Measurements from ENCODE around the gene ZC3H4.

DNA sequence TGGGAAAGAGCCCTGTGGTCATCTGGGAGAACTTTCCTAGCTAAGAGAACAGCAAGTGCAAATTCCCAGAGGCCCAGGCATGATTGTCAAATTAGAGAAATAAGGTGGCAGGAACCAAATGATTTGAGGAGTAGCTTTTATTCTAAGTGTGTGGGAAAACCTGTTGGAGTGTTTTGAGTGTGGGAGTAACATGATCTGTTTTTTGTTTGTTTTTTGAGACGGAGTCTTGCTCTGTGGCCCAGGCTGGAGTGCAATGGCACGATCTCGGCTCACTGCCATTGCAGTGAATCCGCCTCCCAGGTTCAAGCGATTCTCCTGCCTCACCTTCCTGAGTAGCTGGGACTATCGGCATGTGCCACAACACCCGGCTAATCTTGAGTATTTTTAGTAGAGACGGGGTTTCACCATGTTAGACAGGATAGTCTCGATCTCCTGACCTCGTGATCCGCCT lies 19.5 kb upstream of the ZC3H4 start:
- no peak for TF ChIP-seq EGR1 (IDR thresholded peaks at IDR 0.05; ENCODE audit: low read depth)
- no peak for TF ChIP-seq CTCF (IDR thresholded peaks at IDR 0.05 in 2 of 3, conservative IDR thresholded peaks at IDR 0.05 in 1 of 3; ENCODE audit: borderline replicate concordance in 1 of 3, insufficient read depth in 1 of 3, low read depth in 2 of 3, low read length in 2 of 3)
- TF ChIP-seq EZH2 (IDR thresholded peaks at IDR 0.05), result no peak
- no peak for TF ChIP-seq POLR2A (IDR thresholded peaks at IDR 0.05; ENCODE audit: borderline replicate concordance, extremely low read depth, insufficient read depth, insufficient read length)
- TF ChIP-seq POLR2AphosphoS5 (IDR thresholded peaks at IDR 0.05; ENCODE audit: low read depth, low read length), result no peak
- TF ChIP-seq, protein P1, sequence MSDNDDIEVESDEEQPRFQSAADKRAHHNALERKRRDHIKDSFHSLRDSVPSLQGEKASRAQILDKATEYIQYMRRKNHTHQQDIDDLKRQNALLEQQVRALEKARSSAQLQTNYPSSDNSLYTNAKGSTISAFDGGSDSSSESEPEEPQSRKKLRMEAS (IDR thresholded peaks at IDR 0.05), result no peak
- no peak for TF ChIP-seq ZBTB33 (IDR thresholded peaks at IDR 0.05; ENCODE audit: extremely low read depth, insufficient replicate concordance, low read length)
- TF ChIP-seq JUND (IDR thresholded peaks at IDR 0.05), result no peak
- no peak for TF ChIP-seq EZH2phosphoT487 (IDR thresholded peaks at IDR 0.05; ENCODE audit: borderline replicate concordance)
- TF ChIP-seq, protein P2, sequence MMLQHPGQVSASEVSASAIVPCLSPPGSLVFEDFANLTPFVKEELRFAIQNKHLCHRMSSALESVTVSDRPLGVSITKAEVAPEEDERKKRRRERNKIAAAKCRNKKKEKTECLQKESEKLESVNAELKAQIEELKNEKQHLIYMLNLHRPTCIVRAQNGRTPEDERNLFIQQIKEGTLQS (IDR thresholded peaks at IDR 0.05), result no peak
